ENCODE results near the gene STXBP4. TPM values are rescaled to one million over a fixed set of nuclear protein-coding genes. Genes with fewer than 3 reads are reported as not detected.

The STXBP4 gene
- total RNA-seq, 1 donor from 2014 or later, result 9.6 TPM

DNA sequence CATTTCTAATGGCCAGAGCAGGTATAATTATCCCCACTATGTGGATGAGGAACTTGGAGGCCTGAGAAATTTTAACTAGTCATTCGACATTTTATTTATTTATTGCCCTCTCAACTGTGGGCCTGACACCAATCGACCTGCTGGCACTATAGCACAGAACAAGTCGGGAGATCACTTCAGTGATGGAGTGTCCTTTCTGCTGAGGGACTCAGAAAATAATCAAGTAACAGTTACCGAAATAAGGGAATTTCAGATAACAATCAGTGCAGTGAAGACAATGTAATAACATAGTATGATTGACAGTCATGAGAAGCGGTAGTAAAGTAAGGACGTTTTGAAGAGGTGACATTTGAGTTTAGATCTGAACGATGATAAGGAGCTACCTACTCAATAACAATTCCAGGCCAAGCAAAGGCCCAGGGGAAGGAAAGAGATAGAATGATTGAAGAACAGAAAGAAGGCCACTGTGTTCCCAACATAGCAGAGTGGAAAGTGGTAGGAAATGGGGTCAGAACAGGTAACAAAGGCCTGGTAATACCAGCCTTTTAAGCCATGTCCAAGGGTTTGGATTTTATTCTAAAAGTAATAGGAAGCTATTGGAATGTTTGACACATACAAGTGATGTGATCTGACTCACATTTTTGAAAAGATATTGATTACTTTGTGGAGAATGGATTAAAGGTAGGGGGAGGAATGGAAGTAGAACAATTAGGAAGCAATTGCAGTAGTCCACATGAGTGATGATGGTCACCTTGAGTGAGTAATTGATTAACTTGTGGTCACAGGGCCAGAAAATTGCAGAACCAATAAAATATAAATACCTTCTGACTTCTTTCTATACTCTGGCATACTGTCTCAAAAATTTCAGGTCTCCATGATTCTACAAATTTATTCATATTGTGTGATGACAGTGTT is 1.4 kb downstream of the STXBP4 start:
- intact Hi-C loops (cut with micrococcal nuclease), result loop anchor here (2.0 to 10.0 kb wide), 4 partner anchors 68 to 782 kb away; partner anchors contain the start of genes PCTP and TOM1L1

DNA sequence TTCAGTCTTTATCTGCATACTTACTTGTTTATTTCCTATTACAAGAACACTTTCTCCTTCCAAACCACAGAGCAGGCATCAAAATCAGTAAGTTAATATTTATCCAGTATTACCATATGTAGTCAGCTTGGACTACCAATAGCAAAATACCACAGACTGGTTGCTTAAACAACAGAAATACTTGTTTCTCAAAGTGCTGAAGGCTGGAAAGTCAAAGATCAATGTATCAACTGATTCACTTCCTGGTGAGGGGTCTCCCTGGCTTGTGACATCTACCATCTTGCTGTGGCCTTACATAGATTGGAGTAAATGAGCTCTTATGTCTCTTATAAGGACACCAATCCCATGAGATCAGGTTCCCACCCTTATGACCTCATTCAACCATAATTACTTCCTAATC is 2.6 kb downstream of the STXBP4 start:
- intact Hi-C loops (cut with micrococcal nuclease), result no loop called here

- intact Hi-C loops (cut with micrococcal nuclease), result no loop called here
These were observed 3.3 kb downstream of the STXBP4 start for GRCh38 chr17:54971901-54972300.

DNA sequence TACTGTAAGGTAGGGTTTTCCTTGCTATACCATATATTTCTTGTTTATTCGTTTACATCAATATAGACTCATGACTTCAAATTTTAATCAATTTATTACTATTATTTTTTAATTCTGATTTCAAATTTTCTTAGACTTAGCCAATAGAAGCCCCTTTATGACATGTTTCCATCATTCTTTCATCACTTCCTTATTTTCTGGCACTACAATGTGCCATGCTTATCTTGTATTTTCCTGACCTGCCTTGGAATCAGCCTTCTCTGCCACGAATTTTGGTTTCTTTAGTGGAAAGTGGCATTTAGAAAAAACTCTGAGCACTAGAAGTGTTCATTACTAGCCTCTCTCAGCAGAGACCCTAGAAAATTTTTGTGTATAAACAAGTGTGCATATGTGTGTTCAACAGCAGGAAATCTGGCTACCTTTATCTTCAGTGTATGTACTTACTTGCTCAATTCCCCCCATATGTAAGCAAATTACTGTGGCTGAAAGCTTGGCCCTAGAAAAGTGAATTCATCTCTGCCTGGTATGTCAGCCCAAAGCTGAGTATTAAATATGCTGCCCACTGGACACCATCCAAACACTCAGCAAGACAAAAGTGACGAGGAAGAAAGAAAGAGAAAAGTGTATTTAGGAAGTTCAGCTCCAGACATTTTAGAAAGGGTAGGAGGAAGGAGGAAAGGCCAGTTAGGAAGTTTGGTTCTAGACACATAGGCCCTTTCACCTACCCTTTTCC is 4.0 kb downstream of the STXBP4 start:
- intact Hi-C loops (cut with micrococcal nuclease), result no loop called here

DNA sequence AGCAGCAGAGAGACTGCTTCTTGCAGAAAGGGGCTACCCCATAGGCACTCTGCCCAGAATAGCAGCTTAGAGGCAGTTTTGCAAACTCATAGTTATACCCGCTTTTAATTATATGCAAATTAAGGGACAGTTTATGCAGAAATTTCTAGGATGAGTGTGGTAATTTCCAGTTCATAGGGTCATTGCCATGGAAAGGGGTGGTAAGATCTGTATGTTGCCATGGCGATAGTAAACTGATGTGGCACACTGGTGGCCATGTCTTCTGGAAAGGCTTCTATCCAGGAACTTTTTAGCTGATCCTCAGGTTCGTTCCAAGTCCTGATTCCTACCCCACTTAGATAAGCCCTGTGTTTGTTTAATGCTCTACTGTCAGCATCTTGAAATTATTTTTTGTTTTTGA is 6.2 kb downstream of the STXBP4 start:
- intact Hi-C loops (cut with micrococcal nuclease), result no loop called here

DNA sequence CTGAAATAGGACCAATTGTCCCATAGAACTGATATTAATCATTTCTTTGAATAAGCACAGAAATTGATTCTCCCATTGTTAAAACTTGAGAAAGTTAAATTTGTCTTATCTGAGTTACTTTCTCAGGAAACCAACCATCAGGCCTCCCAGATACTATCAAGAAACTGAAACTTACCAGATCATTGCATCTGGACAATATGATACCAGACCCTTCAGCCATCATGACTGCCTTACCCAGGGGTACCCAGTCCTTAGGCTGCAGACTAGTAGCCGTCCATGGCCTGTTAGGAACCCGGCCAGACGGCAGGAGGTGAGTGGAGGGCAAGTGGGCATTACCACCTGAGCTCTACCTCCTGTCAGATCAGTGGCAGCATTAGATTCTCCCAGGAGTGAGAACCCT is 7.8 kb downstream of the STXBP4 start:
- intact Hi-C loops (cut with micrococcal nuclease), result no loop called here

DNA sequence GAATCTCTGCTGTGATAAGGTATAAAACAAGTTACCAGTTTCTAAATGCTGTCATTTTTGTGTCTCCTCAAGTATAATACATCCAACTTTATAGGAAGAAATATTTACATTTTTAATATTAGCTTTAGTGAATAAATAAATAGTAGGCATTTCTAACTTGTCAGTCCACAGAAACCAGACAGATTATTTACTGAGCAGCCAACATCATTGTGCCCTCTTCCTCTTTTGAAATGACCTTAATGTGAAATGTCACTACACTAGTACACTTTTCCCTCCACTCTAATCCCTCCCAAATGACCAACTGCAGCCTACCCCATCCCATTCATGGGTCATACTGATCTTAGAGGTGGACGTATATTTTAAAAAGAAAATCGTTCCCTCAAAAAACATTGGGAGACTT is 9.2 kb downstream of the STXBP4 start:
- intact Hi-C loops (cut with micrococcal nuclease), result no loop called here

GRCh38 chr17:54979657-54980056 is 11.1 kb downstream of the STXBP4 start:
- intact Hi-C loops (cut with micrococcal nuclease), result no loop called here

GRCh38 chr17:54980375-54980774 is 11.8 kb downstream of the STXBP4 start:
- intact Hi-C loops (cut with micrococcal nuclease), result no loop called here

- intact Hi-C loops (cut with micrococcal nuclease), result no loop called here
These were observed 13.8 kb downstream of the STXBP4 start for GRCh38 chr17:54982399-54982798.

DNA sequence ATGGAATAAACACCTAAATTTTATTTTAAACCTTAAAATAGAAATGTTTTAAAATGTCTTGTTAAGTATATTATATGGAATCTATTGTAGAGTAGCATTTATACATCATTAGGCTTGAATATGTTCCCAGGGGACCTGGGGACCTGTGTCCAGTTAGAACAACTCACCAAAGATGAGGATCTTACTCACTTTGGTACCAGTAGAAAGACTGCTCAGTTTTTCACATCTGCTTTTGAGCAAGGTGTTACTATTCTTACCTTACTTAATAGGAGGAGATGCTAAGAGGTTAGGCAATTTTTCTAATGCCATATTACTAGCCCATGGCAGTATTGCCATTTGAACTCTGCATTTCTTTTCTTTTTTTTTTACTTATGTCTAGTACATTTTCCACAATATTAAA is 14.7 kb downstream of the STXBP4 start:
- intact Hi-C loops (cut with micrococcal nuclease), result no loop called here

GRCh38 chr17:54985476-54985875 is 16.9 kb downstream of the STXBP4 start:
- intact Hi-C loops (cut with micrococcal nuclease), result no loop called here

GRCh38 chr17:54990118-54990517 is 21.6 kb downstream of the STXBP4 start:
- intact Hi-C loops (cut with micrococcal nuclease), result no loop called here

- intact Hi-C loops (cut with micrococcal nuclease), result no loop called here
These were observed 23.0 kb downstream of the STXBP4 start for GRCh38 chr17:54991567-54991966.

- intact Hi-C loops (cut with micrococcal nuclease), result loop anchor here (1.0 to 2.0 kb wide), 4 partner anchors 303 to 521 kb away; no protein-coding TSS in a partner anchor
These were observed 24.5 kb downstream of the STXBP4 start for GRCh38 chr17:54992797-54993639.

GRCh38 chr17:54996441-54996840 is 27.9 kb downstream of the STXBP4 start:
- intact Hi-C loops (cut with micrococcal nuclease), result loop anchor here (5.0 kb wide), 1 partner anchor 241 kb away; no protein-coding TSS in a partner anchor

- intact Hi-C loops (cut with micrococcal nuclease), result no loop called here
These were observed 33.9 kb downstream of the STXBP4 start for GRCh38 chr17:55002458-55002857.

DNA sequence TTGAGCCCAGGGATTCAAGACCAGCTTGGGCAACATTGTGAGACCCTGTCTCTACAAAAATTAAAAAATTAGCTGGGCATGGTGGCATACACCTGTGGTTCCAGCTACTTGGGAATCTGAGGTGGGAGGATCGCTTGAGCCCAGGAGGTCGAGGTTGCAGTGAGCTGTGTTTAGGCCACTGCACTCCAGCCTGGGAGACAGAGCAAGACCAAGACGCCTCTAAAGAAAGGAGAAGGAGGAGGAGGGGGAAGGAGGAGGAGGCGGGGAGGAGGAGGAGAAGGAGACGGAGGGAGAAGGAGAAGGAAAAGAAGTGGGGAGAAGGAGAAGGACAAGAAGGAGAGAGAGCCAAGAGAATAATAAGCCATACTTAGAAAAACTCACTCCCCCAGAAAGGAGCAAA is 35.9 kb downstream of the STXBP4 start:
- intact Hi-C loops (cut with micrococcal nuclease), result no loop called here

- intact Hi-C loops (cut with micrococcal nuclease), result no loop called here
These were observed 37.0 kb downstream of the STXBP4 start for GRCh38 chr17:55005520-55005919.

GRCh38 chr17:55023626-55024025 is 55.1 kb downstream of the STXBP4 start:
- intact Hi-C loops (cut with micrococcal nuclease), result no loop called here

DNA sequence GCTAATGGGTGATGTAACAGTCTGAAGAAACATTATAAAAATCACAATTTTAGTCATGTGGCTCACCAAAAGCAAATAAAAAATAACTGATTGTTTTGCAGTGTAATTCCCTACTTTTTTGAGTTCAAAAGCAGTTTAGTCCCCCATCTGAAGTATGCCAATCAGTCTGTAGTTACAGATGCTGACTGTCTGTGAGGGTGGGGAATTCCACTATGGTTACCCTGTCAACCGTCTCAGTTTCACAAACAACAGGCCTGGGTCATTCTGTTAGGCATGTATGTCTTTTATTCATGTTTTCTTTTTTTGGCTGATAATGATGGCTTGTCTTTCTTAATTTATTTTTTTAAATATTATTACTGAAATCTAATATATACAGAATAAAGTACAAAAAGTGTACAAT is 69.3 kb downstream of the STXBP4 start:
- intact Hi-C loops (cut with micrococcal nuclease), result no loop called here

Measured in T-helper 2 cell treated with Interferon-gamma antibody and Interleukin-4, amounts not matched to agents 100 ng/mL and 5 ng/mL, for 36 hours (primary cell).